Fibroblast of lung (primary cell): ENCODE data around the gene ASB3.

Source experiments
- CTCF ChIP-seq, 2 donors: IDR thresholded peaks in 1 of 2; conservative IDR thresholded peaks in 1 of 2; 1 replicate in 1 of 2; 2 replicates in 1 of 2; pipeline ENCODE4 v1.5.1; 2011 to 2012; ENCODE audit warnings: low read length in 2 of 2, control low read depth in 1 of 2, inconsistent platforms in 1 of 2, low read depth in 1 of 2, mild to moderate bottlenecking in 1 of 2
- EZH2 ChIP-seq: IDR thresholded peaks from 2 replicates; pipeline ENCODE4 v1.5.1; 2012; ENCODE audit warnings: low read length, control low read depth, mild to moderate bottlenecking; ENCODE audit errors: missing control alignments

- TF ChIP-seq CTCF (conservative IDR thresholded peaks at IDR 0.05 in 1 of 2, IDR thresholded peaks at IDR 0.05 in 1 of 2; ENCODE audit: low read depth in 1 of 2, low read length in 2 of 2) (no peak), EZH2 (no peak)
Measured at GRCh38 chr2:53782676-53783075, 4.1 kb downstream of the ASB3 start.
